PC-9 (cell line): ENCODE measurements around the gene LIPC. TPM values are rescaled to one million over a fixed set of nuclear protein-coding genes. Genes with fewer than 3 reads are reported as not detected.

ENCODE experiments used
- BruUV-seq: library from RNA; stranded (reverse); fragments of 400-500 nt; replicated peaks from 2 replicates; lab custom pipeline; 2021; lab: Mats Ljungman, UMichigan
- CTCF ChIA-PET: fragments of 300-600 bp; sonication (Branson Sonifier 250); formaldehyde crosslinking; loops from one replicate; lab custom pipeline; 2022; ENCODE audit warnings: antibody characterized with exemption; lab: Charles Lee
- POLR2A ChIA-PET: fragments of 300-600 bp; sonication (Branson Sonifier 250); formaldehyde crosslinking; loops from one replicate; lab custom pipeline; 2022; ENCODE audit warnings: antibody characterized with exemption; ENCODE audit not compliant: unreplicated experiment; lab: Charles Lee
- DNase-seq, 2 experiments: peaks; one replicate each; pipeline versions ENCODE4 v3.0.0 to v3.0.0-alpha.2; 2015 to 2022; ENCODE audit warnings: mixed read lengths in 1 of 2
- H2AFZ ChIP-seq: fragments of 200-600 bp; sonication (generic); 2 replicates; pipeline ENCODE4 v1.8.1; 2017; ENCODE audit warnings: antibody characterized with exemption
- H3F3A ChIP-seq: fragments of 200-600 bp; sonication (generic); 2 replicates; pipeline ENCODE4 v1.8.1; 2017; ENCODE audit warnings: antibody characterized with exemption, mild to moderate bottlenecking, low read depth; ENCODE audit not compliant: insufficient read depth
- H3K27ac ChIP-seq: fragments of 200-600 bp; sonication (generic); 2 replicates; pipeline ENCODE4 v1.6.1; 2016; ENCODE audit warnings: mixed run types
- H3K27me3 ChIP-seq: fragments of 200-600 bp; sonication (generic); 2 replicates; pipeline ENCODE4 v1.6.1; 2016; ENCODE audit warnings: low read depth, mixed run types; ENCODE audit not compliant: insufficient read depth
- H3K36me3 ChIP-seq: fragments of 200-600 bp; sonication (generic); 2 replicates; pipeline ENCODE4 v1.6.1; 2016; ENCODE audit warnings: low read depth, mixed run types
- H3K4me1 ChIP-seq: fragments of 200-600 bp; sonication (generic); replicated peaks from 2 replicates; pipeline ENCODE4 v1.6.1; 2016; ENCODE audit warnings: mixed run types; ENCODE audit not compliant: insufficient read depth
- H3K4me2 ChIP-seq: fragments of 200-600 bp; sonication (generic); 2 replicates; pipeline ENCODE4 v1.6.1; 2017; ENCODE audit warnings: mixed run types
- H3K4me3 ChIP-seq: fragments of 200-600 bp; sonication (generic); 2 replicates; pipeline ENCODE4 v1.6.1; 2016; ENCODE audit warnings: mixed run types
- H3K79me2 ChIP-seq: fragments of 200-600 bp; sonication (generic); 2 replicates; pipeline ENCODE4 v1.6.1; 2017; ENCODE audit warnings: low read depth, mixed run types
- H3K9me2 ChIP-seq: fragments of 200-600 bp; sonication (generic); 2 replicates; pipeline ENCODE4 v1.8.1; 2017; ENCODE audit warnings: mild to moderate bottlenecking; ENCODE audit not compliant: insufficient read depth
- H3K9me3 ChIP-seq: fragments of 200-600 bp; sonication (generic); 2 replicates; pipeline ENCODE4 v1.8.1; 2016; ENCODE audit warnings: low read depth; ENCODE audit not compliant: insufficient read depth
- H4K20me1 ChIP-seq: fragments of 200-600 bp; sonication (generic); 2 replicates; pipeline ENCODE4 v1.8.1; 2017; ENCODE audit not compliant: insufficient read depth
- EZH2 ChIP-seq: fragments of 200-600 bp; sonication (generic); IDR thresholded peaks from 2 replicates; pipeline ENCODE4 v1.8.0; 2017; ENCODE audit warnings: antibody characterized with exemption, low read depth
- intact Hi-C: fragments of 100-400 bp; cut with micrococcal nuclease; formaldehyde crosslinking; loops from one replicate; pipeline ENCODE4 v1.10.0; 2022; ENCODE audit not compliant: unreplicated experiment
- total RNA-seq: library from RNA; stranded (reverse); gene quantifications from 2 replicates; pipeline ENCODE4 v1.2.3, GENCODE V29; 2021
- TF ChIP-seq, protein P1 (sequence below): fragments of 200-600 bp; sonication (generic); conservative IDR thresholded peaks from 2 replicates; pipeline ENCODE4 v1.6.1; 2017; ENCODE audit warnings: mixed run types, antibody characterized with exemption, mild to moderate bottlenecking, moderate library complexity

Gene LIPC
- total RNA-seq, 1 experiment from 2014 or later = not detected

DNA sequence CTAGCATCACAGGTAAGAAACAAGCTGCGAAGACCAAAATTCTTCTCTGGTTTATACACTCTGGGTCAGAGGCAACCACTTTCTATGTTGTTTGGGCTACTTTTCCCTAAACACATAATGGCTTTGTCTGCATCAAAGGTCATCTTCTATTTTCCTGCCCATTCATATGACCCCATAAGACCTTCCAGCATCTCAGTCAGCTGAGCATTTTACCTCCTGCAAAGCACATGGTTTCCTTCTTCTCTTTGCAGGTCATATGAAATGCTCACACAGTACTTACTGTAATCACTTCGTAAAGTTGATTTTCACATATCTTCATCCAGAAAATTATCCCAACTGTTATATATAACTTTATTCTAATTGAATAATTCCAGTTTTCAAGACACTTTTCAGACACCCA, 34.8 kb downstream of the LIPC start:
- no peak for DNase-seq
- BruUV-seq = no TSS peak
- Histone ChIP-seq H3K36me3 (no peaks in the 10 kb centered on the region), H2AFZ (no peak overlapping the region), H3K4me1 (peaks cover 52% of the 10 kb centered on the region), H4K20me1 (no peaks in the 10 kb centered on the region), H3K79me2 (peaks cover 23% of the 10 kb centered on the region), H3K9me2 (no peaks in the 10 kb centered on the region), H3K27me3 (no peaks in the 10 kb centered on the region), H3K9me3 (no peaks in the 10 kb centered on the region), H3K4me2 (no peak overlapping the region), H3F3A (peaks cover 39% of the 10 kb centered on the region), H3K27ac (no peak overlapping the region), H3K4me3 (no peak overlapping the region)
- CTCF ChIA-PET = no interaction called here
- intact Hi-C loops = no loop called here
- POLR2A ChIA-PET = no interaction called here
- TF ChIP-seq, protein P1, sequence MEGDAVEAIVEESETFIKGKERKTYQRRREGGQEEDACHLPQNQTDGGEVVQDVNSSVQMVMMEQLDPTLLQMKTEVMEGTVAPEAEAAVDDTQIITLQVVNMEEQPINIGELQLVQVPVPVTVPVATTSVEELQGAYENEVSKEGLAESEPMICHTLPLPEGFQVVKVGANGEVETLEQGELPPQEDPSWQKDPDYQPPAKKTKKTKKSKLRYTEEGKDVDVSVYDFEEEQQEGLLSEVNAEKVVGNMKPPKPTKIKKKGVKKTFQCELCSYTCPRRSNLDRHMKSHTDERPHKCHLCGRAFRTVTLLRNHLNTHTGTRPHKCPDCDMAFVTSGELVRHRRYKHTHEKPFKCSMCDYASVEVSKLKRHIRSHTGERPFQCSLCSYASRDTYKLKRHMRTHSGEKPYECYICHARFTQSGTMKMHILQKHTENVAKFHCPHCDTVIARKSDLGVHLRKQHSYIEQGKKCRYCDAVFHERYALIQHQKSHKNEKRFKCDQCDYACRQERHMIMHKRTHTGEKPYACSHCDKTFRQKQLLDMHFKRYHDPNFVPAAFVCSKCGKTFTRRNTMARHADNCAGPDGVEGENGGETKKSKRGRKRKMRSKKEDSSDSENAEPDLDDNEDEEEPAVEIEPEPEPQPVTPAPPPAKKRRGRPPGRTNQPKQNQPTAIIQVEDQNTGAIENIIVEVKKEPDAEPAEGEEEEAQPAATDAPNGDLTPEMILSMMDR = no peak
- TF ChIP-seq EZH2 = no peak

DNA sequence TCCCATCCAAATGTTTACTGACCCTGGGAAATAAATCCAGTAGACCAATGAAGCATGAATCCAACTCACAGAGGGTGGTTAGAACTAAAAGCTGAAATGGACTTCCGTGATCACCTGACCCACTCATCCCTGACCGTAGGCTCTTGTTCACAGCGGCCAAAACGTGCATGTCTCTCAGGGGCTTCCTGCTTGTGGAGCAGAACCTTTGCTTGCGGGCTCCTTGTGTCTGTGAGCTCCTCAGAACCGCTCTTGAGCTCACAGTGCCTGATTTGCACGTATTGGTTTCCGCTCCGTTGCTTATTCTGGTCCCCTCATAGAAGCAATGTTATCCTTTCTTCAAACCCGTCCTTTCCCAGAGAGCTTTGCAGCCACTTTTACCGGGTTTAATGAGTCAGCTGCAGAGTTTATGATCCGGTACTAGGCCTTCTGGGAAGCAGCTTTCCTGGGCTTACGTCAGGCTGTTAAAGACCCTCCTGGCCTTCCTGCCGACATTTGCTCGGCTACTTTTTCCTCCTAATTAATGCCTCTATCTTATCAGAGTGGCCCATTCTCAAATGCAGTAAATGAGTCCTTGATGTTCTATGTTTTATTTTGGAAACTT, 35.4 kb downstream of the LIPC start:
- no peak overlapping the region for H3K27ac ChIP-seq
- H3K27me3 ChIP-seq = no peaks in the 10 kb centered on the region
- no peak for TF ChIP-seq EZH2
- TF ChIP-seq, protein P1 = no peak
- H2AFZ ChIP-seq = no peak overlapping the region
- no peak for DNase-seq
- H3F3A ChIP-seq = peaks cover 40% of the 10 kb centered on the region
- no TSS peak for BruUV-seq
- H3K4me3 ChIP-seq = no peak overlapping the region
- H3K36me3 ChIP-seq = no peaks in the 10 kb centered on the region
- no peaks in the 10 kb centered on the region for H3K9me2 ChIP-seq
- no peak overlapping the region for H3K4me2 ChIP-seq
- H4K20me1 ChIP-seq = no peaks in the 10 kb centered on the region
- intact Hi-C loops = no loop called here
- ChIA-PET CTCF (no interaction called here), POLR2A (interaction anchor here (0.9 kb wide), 1 partner anchor 40 kb away, joined by 3 read pairs; no protein-coding TSS in a partner anchor)
- H3K9me3 ChIP-seq = no peaks in the 10 kb centered on the region
- H3K79me2 ChIP-seq = peaks cover 30% of the 10 kb centered on the region
- H3K4me1 ChIP-seq = peaks cover 55% of the 10 kb centered on the region

DNA sequence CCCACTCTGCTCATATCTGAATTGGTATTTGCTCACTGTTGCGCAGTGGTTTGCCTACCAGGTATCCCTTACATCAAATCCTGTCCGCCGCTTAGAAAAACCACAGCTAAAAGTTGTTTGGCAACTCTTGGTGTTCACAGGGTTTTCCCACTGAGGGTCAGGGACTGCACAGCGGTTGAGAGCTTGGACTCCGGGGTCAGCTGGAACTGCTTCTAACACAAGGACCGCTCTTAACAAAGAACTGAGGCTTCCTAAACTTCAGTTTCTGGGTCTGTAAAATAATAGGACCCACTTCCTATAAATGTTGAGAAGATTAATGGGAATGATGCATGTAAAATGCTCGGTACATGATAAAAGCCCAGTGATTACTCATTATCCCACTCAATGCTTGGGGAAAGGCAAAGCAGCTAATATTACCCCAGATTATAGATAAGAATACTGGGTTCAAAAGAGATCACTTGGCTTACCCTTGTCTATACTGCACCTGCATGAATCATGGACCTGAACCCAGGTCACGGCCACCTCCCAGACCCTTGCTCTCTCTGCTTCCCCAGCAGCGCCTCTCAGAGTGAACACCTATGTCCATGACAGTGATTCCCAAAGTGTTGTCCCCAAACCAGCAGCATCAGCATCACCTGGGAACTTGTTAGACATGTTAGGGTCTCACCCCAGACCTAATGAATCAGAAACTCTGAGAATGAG, 36.1 kb downstream of the LIPC start:
- CTCF ChIA-PET = no interaction called here
- H3K27ac ChIP-seq = peak overlapping the region; percentile 100
- intact Hi-C loops = no loop called here
- H3F3A ChIP-seq = peaks cover 36% of the 10 kb centered on the region
- BruUV-seq = no TSS peak
- no peaks in the 10 kb centered on the region for H3K9me3 ChIP-seq
- POLR2A ChIA-PET = interaction anchor here (0.6 to 0.9 kb wide), 2 partner anchors 40 to 136 kb away, joined by 3 to 8 read pairs; no protein-coding TSS in a partner anchor
- no peaks in the 10 kb centered on the region for H4K20me1 ChIP-seq
- no peaks in the 10 kb centered on the region for H3K9me2 ChIP-seq
- peaks cover 35% of the 10 kb centered on the region for H3K79me2 ChIP-seq
- H2AFZ ChIP-seq = no peak overlapping the region
- H3K4me1 ChIP-seq = peaks cover 55% of the 10 kb centered on the region
- no peak for TF ChIP-seq EZH2
- TF ChIP-seq, protein P1 = no peak
- H3K27me3 ChIP-seq = no peaks in the 10 kb centered on the region
- peak overlapping the region; percentile 73 for H3K4me2 ChIP-seq
- DNase-seq = no peak
- H3K36me3 ChIP-seq = no peaks in the 10 kb centered on the region
- no peak overlapping the region for H3K4me3 ChIP-seq
